Ramos (cell line): ENCODE data around the gene UIMC1.

Experiments
- in situ Hi-C: fragments of 300-500 bp; cut with MboI; formaldehyde crosslinking; loops from one replicate; pipeline ENCODE4 v1.14.3; 2022; ENCODE audit warnings: low sequenced_read_pairs; ENCODE audit not compliant: unreplicated experiment

UIMC1 gene

GRCh38 chr5:176857216-176857893 lies 149.2 kb downstream of the UIMC1 start:
- in situ Hi-C loops: no loop called here

- in situ Hi-C loops: no loop called here
These were observed 149.8 kb downstream of the UIMC1 start for GRCh38 chr5:176856746-176857145.

GRCh38 chr5:176855598-176855997 lies 151.0 kb downstream of the UIMC1 start:
- in situ Hi-C loops: no loop called here
